Spleen (tissue), 7 donors: ENCODE results near the gene ALOXE3.

Source experiments
- CTCF ChIP-seq, 11 experiments: fragments of 200-600 bp in 7 of 11; fragments of 450-650 bp in 4 of 11; sonication (generic) in 4 of 11; IDR thresholded peaks in 8 of 11; conservative IDR thresholded peaks in 3 of 11; 1 replicate in 7 of 11; 2 replicates in 4 of 11; pipeline versions ENCODE4 v1.4.0 to v1.8.0; 2016 to 2021; ENCODE audit warnings: antibody characterized with exemption in 11 of 11, inconsistent platforms in 4 of 11, mild to moderate bottlenecking in 1 of 11
- POLR2A ChIP-seq, 3 donors: fragments of 450-650 bp; IDR thresholded peaks; one replicate each; pipeline ENCODE4 v1.5.1; 2017; ENCODE audit warnings: antibody characterized with exemption in 3 of 3, mild to moderate bottlenecking in 1 of 3
- donor health status: DM: no; HTN: no; CAD: no; lungs with moderate emphysema.
- donor health status: DM: no; HTN: no; CAD: no.
- donor health status: DM: no; HTN: no; CAD: no.

GRCh38 chr17:8141741-8142140 is 23.4 kb upstream of the ALOXE3 start:
- no peak for TF ChIP-seq POLR2A (IDR thresholded peaks at IDR 0.05)
- TF ChIP-seq CTCF (IDR thresholded peaks at IDR 0.05 in 8 of 11, conservative IDR thresholded peaks at IDR 0.05 in 3 of 11): no peak
